Loucy (cell line): ENCODE results near the gene OR10AD1.
A peak's percentile ranks its signal among the peaks of the same experiment; 100 is the strongest.

Source experiments
- H2AFZ ChIP-seq: fragments of 200-600 bp; sonication (generic); 2 replicates; pipeline ENCODE4 v1.6.0; 2016; ENCODE audit warnings: antibody characterized with exemption, mild to moderate bottlenecking, low read length, moderate library complexity
- H3F3A ChIP-seq: fragments of 200-600 bp; 2 replicates; pipeline ENCODE4 v1.6.0; 2016; ENCODE audit warnings: antibody characterized with exemption, low read depth, mild to moderate bottlenecking
- H3K27me3 ChIP-seq: fragments of 200-600 bp; sonication (generic); 2 replicates; pipeline ENCODE4 v1.6.1; 2014; ENCODE audit warnings: low read length, mild to moderate bottlenecking; ENCODE audit not compliant: insufficient read depth, poor library complexity, severe bottlenecking
- H3K36me3 ChIP-seq: fragments of 200-600 bp; sonication (generic); 2 replicates; pipeline ENCODE4 v1.6.1; 2016; ENCODE audit warnings: low read length; ENCODE audit not compliant: insufficient read depth
- H3K4me1 ChIP-seq: fragments of 200-600 bp; sonication (generic); 2 replicates; pipeline ENCODE4 v1.5.1; 2014; ENCODE audit warnings: low read length, mild to moderate bottlenecking; ENCODE audit not compliant: insufficient read depth, poor library complexity, severe bottlenecking
- H3K4me2 ChIP-seq: fragments of 200-600 bp; sonication (generic); 2 replicates; pipeline ENCODE4 v1.6.0; 2014; ENCODE audit warnings: antibody characterized with exemption, low read length, low read depth, mild to moderate bottlenecking; ENCODE audit not compliant: poor library complexity, severe bottlenecking
- H3K4me3 ChIP-seq: fragments of 200-600 bp; sonication (generic); 2 replicates; pipeline ENCODE4 v1.5.1; 2014; ENCODE audit warnings: low read length, mild to moderate bottlenecking, mixed read lengths; ENCODE audit not compliant: poor library complexity, severe bottlenecking
- H3K79me2 ChIP-seq: fragments of 200-600 bp; sonication (generic); 2 replicates; pipeline ENCODE4 v1.6.1; 2014; ENCODE audit warnings: low read length; ENCODE audit not compliant: insufficient read depth
- H3K9ac ChIP-seq: fragments of 200-600 bp; sonication (generic); 2 replicates; pipeline ENCODE4 v1.6.0; 2014; ENCODE audit warnings: mild to moderate bottlenecking, low read depth, low read length, moderate library complexity; ENCODE audit not compliant: poor library complexity, severe bottlenecking
- H3K9me2 ChIP-seq: fragments of 200-600 bp; sonication (generic); replicated peaks from 2 replicates; pipeline ENCODE4 v1.6.1; 2016; ENCODE audit warnings: low read depth, low read length, mixed read lengths
- H3K9me3 ChIP-seq: fragments of 200-600 bp; sonication (generic); 2 replicates; pipeline ENCODE4 v1.6.1; 2014; ENCODE audit warnings: mild to moderate bottlenecking, antibody characterized with exemption, low read length, low read depth; ENCODE audit not compliant: insufficient read depth
- H4K20me1 ChIP-seq: fragments of 200-600 bp; sonication (generic); 2 replicates; pipeline ENCODE4 v1.6.0; 2014; ENCODE audit warnings: antibody characterized with exemption, low read length, mild to moderate bottlenecking; ENCODE audit not compliant: insufficient read depth, poor library complexity, severe bottlenecking
- CTCF ChIP-seq: fragments of 200-600 bp; sonication (generic); conservative IDR thresholded peaks from 2 replicates; pipeline ENCODE4 v1.5.1; 2014; ENCODE audit warnings: mild to moderate bottlenecking, antibody characterized with exemption, low read length
- EZH2phosphoT487 ChIP-seq: fragments of 200-600 bp; IDR thresholded peaks from 2 replicates; pipeline ENCODE4 v1.6.1; 2018; ENCODE audit warnings: antibody characterized with exemption, mild to moderate bottlenecking, moderate library complexity, borderline replicate concordance

OR10AD1 gene

DNA sequence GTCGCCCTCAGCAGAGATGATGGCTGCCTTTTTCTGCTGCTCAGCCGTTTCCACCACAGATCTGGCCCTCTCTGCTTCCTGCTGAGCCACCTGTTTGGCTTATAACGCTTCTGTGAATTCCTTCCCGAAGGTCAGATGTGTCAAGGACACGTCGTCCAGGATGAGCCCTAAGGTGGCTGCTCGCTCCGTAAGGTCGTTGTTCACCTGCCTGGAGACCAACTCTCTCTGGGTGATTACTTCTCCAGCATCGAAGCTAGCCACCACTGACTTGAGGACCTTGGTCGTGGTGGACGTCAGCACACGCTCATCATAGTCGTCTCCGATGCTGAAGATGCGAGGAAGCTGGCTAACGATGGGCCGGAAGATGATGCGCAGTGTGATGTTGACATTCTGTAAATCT is 34.1 kb downstream of the OR10AD1 start:
- Histone ChIP-seq H3K27me3 (no peaks in the 10 kb centered on the region), H3K4me2 (no peak overlapping the region), H3K36me3 (no peaks in the 10 kb centered on the region), H3K9me2 (no peaks in the 10 kb centered on the region), H3F3A (no peaks in the 10 kb centered on the region), H3K79me2 (no peaks in the 10 kb centered on the region), H3K9me3 (no peaks in the 10 kb centered on the region), H3K9ac (no peak overlapping the region), H2AFZ (no peak overlapping the region), H3K4me1 (no peaks in the 10 kb centered on the region), H4K20me1 (no peaks in the 10 kb centered on the region), H3K4me3 (no peak overlapping the region)
- TF ChIP-seq EZH2phosphoT487 (no peak), CTCF (no peak)

DNA sequence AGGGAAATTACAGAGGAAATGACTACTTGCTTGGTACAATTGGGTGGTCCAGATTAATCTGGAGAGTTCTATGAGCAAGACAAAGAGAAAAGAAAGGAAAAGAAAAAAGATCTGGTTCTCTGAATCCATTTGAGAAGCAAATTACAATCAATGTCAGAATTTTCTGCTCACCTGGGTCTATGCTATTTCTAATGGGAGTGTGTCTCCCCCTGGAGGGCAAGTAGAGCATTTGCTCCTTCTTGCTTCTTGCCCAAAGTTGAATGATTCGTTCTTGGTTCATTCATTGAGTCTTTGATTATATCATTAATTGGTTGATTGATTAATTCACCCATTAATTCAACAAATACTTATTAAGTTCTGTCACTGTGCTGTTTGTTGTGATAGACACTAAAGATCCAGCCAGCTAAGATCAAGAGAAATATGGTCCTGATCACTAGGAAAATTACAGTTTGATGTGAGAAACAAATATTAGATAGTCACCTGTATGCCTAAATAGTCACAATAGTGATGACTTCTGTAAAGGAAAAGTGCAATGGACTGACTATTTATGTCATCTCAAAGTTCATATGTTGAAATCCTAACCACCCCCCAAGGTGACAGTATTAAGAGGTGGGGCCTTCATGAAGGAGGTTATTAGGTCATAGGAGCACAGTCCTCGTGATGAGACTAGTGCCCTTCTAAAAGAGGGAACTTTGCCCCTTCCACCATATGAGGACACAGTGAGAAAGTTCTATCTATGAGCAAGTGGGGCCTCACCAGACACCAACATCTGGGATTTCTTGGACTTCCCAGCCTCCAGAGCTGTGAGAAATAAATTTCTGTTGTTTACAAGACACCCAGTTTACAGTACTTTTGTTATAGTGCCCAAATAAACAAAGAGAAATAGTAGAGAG is 37.8 kb downstream of the OR10AD1 start:
- H3F3A ChIP-seq: 0 out of 2 replicates have a peak, but pooled peaks cover 3% of the 10 kb centered on the region
- H3K4me1 ChIP-seq: peaks cover 17% of the 10 kb centered on the region
- H3K4me3 ChIP-seq: no peak overlapping the region
- no peaks in the 10 kb centered on the region for H3K9me3 ChIP-seq
- H3K9ac ChIP-seq: no peak overlapping the region
- H3K36me3 ChIP-seq: no peaks in the 10 kb centered on the region
- no peaks in the 10 kb centered on the region for H4K20me1 ChIP-seq
- H2AFZ ChIP-seq: no peak overlapping the region; the same call in 1 of the 2 replicates
- no peaks in the 10 kb centered on the region for H3K9me2 ChIP-seq
- H3K27me3 ChIP-seq: no peaks in the 10 kb centered on the region
- TF ChIP-seq EZH2phosphoT487 (no peak), CTCF (peak; percentile 97)
- no peak overlapping the region for H3K4me2 ChIP-seq
- H3K79me2 ChIP-seq: no peaks in the 10 kb centered on the region

- Histone ChIP-seq H3K79me2 (no peaks in the 10 kb centered on the region), H2AFZ (no peak overlapping the region), H4K20me1 (no peaks in the 10 kb centered on the region), H3K9me3 (no peaks in the 10 kb centered on the region), H3F3A (0 out of 2 replicates have a peak, but pooled peaks cover 3% of the 10 kb centered on the region), H3K4me1 (peaks cover 22% of the 10 kb centered on the region), H3K36me3 (no peaks in the 10 kb centered on the region), H3K9me2 (no peaks in the 10 kb centered on the region), H3K4me2 (no peak overlapping the region), H3K27me3 (no peaks in the 10 kb centered on the region), H3K4me3 (no peak overlapping the region), H3K9ac (no peak overlapping the region)
- TF ChIP-seq EZH2phosphoT487: no peak
- TF ChIP-seq CTCF: no peak
These were observed 38.6 kb downstream of the OR10AD1 start for GRCh38 chr12:48164451-48164850.
